Measurements from ENCODE around the gene FARS2.

The FARS2 gene

DNA sequence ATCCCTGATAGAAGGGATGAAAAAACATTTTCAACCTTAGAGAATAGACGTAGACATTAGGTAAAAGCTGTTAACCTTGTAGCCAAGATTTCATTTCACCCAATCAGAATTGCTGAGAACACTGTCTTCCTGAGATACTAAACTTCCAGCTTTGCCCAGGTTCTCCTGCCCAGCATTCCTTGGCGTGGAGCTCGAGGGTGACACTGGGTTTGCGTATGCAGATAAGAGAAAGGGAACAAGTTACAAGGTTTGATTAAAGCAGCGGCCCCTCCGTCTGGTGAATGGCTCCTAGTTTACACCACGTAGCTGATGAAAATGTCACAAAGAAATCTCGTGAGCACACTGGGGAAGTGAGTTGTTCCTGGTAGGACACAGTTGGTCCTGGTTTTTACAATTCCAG lies 247.8 kb downstream of the FARS2 start:
- no peak for DNase-seq (ENCODE audit: low spot score)

DNA sequence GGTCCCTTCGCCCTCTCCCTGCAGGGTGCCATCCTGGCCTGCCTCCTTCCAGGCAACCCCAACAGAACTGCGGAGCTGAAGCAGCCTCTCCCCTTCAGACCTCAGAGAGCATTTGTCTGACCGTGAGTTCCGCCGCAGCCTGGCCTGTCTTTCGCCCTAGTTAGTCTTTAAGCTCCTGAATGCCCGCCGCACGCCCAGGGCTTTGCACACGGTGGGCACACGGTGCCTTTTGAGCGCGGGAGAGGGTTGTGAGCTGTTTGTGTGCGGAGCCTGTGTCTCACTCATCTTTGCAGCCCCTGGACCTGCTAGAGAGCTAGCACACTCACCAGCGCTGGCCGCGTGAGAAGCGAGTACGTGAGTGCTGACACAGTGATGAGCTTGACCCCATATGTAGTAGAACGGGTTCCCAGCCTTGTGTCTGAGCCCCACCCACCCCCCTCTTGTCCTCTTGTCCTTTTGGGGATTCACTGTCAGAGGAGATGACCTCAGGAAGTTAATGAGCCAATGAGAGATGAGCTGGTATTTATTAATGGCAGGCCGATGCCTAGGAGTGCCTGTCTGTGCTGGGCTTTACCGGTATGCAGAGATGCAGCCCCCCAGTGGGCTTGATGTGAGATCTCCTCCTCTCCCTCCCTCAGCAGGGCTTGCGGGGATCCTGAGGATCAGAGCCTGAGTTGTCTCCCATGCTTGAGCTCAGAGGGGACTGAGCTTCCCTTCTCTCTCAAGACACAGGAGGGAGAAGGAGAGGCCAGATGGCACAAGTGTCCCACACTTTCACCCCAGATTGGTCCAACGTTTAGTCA lies 249.2 kb downstream of the FARS2 start:
- no peak for DNase-seq (ENCODE audit: low spot score)

DNA sequence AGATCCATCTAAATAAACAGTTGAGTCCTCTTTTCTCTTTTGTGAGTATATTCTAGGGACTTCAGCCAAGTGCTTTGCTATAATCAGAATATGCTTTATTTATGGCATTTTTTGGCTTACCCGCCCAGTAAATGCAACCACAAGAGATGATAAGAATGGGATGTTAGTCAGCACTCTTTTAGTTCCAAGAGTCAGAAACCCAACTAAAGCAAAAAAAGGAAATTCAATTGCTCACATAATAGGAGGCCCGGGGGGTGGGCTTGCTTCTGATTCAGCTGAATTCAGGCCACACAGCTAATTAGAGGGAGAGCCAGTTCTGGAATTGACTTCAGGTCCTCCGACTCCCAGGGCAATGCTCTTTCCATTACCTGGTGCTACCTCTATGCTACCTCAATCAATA lies 250.6 kb downstream of the FARS2 start:
- no peak for DNase-seq (ENCODE audit: low spot score)

DNA sequence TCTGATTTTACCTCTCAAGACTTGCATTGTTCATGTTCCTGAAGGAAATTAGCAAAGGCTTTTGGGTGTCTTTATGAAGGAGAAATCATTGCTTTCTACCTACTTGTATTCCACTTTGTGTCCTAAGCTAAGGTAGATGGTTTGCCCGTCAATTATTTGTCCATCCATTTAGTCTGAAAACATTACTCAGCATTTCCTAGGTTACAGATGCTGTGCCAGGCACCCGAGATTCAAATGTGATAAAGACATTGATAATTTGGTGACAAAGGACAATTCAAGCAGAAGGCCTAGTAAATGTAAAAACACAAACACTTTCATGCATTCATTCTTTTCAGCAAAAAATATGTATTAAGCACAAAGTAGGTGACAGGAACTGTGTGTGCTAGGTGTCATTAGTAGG lies 251.1 kb downstream of the FARS2 start:
- no peak for DNase-seq (ENCODE audit: low spot score)

DNA sequence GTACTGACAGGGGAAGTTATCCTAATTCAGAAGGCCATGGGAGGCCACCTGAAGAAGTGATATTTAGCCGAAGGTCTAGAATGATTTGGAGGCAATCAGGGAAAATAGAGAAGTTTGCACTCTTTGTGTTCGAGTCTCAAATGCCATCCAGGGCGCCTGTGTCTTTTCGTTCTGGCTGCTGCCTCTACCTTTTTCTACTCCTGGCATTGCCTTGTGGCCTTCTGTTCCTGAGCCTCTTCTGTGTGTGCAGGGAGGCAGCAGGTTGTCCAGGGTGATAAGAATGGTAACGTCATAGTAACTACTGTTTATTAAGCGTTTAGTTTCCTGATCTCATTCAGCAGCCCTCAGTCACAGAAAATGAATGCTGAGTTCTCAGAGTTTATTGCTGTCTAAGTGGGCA lies 252.1 kb downstream of the FARS2 start:
- no peak for DNase-seq (ENCODE audit: low spot score)

DNA sequence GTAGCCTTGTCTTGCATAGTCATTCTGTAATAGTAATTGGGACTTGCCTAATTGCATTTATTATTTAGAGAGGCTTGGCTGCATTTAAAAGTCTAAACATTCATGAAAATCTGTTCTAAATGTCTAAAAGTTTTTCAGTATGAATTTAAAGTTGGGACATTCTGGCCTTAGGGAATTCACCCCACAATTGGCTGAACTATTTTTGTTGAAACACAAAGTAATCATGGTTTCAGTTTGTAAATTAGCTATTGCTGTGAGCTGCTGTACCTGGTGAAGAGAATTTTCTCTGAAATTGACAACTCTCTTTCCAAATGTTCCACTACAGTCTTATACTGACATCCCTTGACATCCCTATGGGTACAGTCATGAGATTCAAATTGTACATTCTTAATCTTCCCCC lies 253.0 kb downstream of the FARS2 start:
- DNase-seq (ENCODE audit: low spot score): no peak

DNA sequence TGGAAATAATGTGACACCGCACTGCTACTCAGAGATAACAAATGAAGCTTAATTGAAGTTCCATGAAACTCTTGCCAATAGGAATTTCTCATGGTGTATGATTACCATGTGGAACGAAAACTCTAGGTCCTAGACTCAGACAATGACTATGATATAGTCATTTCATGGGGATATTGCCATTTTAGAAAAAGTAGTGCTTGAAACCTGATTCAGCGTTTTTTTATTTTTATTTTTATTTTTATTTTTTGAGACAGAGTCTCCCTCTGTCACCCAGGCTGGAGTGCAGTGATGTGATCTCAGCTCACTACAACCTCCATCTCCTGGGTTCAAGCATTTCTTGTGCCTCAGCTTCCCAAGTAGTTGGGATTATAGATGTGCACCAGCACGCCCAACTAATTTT lies 253.9 kb downstream of the FARS2 start:
- DNase-seq (ENCODE audit: low spot score): no peak

DNA sequence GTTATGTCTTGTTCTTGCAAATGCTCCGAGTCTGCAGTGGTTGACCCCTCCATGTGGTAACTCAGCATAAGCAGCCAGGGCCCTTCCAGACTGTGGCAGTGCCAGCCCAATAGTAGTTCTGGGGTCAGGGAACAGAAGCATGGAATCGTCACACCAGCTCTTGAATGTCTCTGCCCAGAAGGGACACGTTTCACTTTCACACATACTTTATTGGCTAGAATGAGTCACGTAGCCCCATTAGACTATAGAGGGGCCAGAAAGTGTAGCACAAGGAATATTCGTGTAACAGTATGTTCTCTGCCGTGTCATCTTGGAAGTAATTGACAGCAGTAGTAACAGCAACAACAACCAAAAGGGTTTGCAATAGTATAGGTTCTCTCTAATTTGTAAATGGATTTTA lies 254.7 kb downstream of the FARS2 start:
- no peak for DNase-seq (ENCODE audit: low spot score)

DNA sequence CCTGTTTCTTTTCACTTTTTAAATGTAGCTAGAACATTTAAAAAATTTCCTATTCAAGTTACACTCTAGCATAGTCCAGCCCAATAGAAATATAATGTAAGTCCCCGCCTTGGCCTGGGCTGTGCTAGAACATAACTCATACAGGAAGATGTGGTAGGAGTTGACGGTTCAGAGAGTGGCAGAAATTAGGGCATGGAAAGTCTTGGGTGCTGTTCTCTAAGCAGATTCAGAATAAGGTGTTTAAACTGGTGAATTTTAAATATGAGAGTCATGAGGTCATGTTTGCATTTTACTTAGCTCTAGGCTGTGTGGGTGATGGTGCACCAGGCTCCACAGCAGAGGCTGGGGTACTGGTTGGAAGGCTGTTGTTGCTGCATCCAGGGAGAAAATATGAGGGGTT lies 256.5 kb downstream of the FARS2 start:
- DNase-seq (ENCODE audit: low spot score): no peak

DNA sequence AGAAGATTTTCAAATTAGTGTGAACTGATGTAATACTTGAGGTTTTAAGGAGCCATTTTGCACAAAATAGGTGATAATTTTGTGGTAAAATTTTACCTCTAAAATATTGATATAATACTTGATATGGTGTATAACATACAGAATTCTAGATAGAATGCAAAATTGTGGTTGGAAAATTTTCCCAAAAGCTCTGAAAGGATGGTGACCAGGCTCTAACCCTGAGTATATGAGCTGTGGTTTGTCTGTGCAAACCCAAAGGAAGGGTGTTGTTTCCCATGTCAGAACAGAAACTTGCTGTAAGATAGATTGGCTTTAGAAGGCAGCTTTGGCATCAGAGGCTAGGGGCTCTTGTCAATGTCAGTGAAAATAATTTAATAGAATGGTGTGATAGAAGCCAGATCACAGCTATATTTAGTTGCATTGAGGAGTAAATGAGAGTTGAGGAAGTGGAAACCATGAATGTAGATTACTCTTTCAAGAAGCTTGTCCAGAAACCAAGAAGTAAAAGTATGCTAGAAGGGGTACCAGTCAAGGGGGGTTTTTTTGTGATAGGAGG lies 257.7 kb downstream of the FARS2 start:
- DNase-seq (ENCODE audit: low spot score): no peak

DNA sequence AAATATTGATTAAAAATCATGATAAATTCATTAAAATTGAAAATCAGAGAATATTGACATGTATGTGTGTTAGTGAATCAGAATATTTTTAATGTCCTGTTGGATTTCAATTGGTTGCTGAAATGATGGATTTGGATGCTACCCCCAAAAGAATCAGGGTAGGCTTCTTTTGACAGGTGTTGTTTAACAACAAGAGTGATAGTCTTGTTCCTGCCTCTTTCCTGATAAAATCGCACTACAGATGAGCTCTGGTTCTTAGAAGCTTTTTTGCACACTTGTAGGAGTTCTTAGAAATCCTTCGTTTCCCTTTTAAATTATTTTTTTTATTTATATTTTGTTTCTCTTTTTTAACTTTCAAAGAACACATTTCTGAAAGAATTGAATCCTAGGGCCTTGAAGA lies 259.5 kb downstream of the FARS2 start:
- no peak for DNase-seq (ENCODE audit: low spot score)

DNA sequence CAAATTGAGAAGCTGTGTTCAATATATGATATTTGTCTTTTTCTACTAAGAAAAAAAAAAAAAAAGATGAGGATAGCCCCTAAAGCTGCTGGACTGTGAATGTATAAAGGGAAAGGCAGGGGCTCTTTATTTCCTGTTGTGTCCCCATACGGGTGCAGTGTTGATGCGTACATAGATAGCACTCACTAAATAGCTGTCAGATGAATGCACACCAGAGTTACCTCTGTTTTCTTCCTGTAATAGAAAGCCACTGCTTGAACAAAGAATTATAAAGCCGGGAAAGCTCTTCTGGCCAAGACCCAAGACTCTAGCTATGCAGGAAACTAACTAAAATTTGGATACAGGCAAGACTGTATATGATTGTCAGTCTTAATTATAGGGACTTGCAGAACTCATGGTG lies 260.0 kb downstream of the FARS2 start:
- no peak for DNase-seq (ENCODE audit: low spot score)

DNA sequence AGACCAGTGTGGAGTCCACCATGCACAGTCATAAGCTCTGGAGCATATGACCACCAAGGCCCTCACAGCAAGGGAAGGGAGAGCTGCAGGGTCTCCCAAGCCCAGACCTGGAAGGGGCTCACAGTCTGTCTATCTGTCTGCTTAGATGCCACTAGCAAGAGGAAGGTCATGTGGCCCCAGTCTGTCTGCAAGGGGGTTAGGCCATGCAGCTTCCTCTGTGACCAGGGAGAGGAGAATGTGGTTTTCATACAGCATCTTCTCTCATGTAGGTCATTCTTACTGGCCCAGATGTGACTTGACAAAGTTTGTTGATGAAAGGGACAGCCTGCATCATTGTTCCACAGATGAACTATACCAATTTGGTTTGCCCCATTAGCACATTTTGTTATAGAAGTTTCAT lies 260.8 kb downstream of the FARS2 start:
- DNase-seq (ENCODE audit: low spot score): no peak

DNA sequence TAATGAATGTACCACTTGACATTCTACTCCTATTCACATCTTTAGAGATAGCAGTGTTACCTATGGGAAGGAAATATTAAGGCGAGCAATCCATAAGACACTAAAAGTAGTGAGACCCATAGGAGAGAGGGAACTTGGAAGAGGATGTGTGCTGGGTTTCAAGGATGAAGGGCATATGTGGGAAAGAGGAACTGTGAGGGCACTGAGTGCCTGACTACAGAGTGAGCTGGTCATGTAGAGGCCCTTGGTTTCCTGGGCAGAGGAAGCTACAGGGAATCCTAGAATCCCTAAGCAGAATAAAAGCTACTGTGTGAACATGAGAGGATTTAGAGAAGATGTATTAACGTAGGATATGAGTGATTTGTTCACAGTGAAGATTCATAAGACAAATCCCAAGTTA lies 262.8 kb downstream of the FARS2 start:
- no peak for DNase-seq (ENCODE audit: low spot score)

DNA sequence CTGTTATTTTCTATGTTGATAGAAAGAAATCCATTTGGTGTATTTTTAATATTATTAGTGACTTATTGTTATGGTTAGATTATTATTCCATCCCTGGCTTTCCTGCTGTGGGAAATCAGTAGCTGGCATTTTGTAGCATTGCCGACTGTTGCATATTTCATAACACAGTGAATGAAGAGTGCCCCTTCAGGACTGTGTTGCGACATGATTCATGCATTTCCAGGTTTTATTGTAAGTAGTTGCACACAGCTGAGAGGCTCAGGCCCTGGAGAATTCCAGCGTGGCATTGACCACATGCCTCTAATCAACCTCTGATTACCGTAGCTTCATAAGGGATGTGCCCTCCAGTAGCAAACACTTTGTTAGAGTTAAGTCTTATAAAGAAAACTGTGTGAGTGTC lies 263.9 kb downstream of the FARS2 start:
- no peak for DNase-seq (ENCODE audit: low spot score)

DNA sequence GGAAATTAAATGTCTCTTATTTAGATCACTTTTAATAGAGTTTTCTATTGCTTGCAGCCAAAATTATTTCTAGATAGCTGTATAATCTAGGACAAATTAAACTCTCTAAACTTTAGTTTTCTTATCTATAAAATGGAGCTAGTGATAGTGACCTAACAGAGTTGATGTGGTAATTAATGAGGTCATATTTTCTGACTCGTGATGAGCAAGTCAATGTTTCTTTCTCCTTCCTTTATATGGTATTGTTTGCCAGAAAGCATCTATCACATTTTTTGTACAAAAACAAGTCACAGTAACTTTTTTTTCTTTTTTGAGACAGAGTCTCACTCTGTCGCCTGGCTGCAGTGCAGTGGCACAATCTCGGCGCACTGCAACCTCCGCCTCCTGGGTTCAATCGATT lies 267.7 kb downstream of the FARS2 start:
- DNase-seq (ENCODE audit: low spot score): no peak

DNA sequence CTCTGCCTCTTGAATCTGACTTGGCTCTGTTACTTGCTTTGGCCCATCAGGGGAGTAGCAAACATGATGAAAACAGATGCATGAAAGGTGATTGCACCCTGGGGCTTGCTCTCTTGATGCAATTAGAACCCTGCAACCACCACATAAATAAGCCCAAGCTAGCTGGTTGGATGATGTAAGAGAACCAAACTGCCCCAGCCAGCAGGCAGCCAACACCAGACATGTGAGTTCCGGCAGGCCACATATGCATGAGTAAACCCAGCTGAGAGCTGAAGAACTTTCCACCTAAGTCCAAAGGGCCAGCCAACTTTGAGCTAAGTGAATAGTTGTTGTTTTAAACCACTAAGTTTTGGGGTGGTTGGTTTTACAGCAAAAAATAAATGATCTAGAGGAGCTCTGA lies 268.4 kb downstream of the FARS2 start:
- DNase-seq (ENCODE audit: low spot score): no peak

DNA sequence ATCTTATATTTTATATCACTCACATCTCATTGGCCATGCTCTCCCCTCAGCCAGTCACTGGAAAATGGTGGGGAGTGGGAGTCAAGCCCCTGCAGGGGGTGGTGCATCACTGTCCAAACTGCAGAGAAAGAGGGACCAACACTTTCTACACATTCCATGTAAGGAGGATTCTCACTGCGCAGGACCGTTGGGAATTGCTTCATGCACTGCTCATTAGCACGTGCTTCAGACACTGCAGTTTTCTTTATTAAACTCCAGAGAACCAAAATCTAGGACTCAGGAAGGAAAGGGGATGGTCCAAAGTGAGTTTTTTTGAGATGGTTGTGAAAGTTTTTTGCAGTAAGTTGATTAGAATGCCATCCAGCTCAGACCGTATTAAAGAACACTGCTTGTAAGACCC lies 269.8 kb downstream of the FARS2 start:
- no peak for DNase-seq (ENCODE audit: low spot score)

DNA sequence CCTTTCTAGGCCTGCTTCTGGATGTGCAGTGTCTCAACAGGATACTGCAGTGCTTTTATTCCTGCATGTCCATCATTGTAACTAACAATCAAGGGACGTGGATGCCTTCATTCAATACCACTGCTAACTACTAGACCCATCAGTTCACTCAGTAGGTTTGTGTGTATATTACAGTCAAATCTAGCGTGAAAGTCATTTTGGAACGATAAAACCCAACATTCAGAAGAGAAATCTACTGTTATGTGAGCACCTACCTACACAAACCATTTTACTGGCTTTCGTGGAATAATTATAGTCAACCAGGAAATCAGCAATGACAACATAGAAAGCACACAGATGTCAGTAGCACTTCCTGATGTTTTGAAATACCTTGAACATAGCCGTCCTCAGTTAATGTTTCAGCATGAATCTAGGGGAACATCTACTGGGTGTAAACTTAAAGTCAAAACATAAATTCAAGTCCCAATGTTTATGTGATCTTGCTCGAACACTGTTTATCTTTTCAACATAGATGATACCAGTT lies 270.6 kb downstream of the FARS2 start:
- no peak for DNase-seq (ENCODE audit: low spot score)

DNA sequence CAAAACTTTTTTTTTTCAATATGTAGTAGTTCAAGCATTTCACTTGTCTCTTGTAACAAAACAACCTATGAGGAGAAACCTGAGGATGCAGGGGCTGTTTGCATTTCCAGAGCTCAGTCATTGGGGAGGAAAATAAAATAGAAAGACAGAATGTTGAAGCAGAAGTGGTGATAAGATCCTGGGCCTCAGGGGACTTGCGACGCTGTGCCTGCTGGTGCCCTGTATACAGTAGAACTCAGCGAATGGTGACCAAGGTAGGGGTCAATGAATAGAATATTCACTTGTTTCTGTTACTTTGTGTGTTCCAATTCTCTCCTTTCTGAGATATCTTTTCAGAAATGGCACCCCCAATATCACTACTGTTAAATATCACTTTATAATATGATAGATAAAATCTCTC lies 271.6 kb downstream of the FARS2 start:
- no peak for DNase-seq (ENCODE audit: low spot score)

DNA sequence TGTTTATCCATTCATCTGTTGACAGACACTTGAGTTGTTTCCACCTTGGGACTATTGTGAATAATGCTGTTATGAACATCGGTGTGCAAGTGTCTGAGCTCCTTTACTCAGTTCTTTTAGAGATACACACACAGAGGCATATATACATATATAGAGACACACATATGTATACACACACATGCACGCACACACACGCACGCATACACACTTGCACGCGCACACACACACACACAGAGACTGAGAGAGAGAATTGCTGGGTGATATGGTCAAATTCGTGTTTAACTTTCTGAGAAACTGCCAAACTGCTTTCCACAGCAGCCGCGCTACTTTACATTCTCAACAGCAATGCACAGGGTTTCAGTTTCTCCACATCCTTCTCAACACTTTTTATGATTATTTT lies 273.3 kb downstream of the FARS2 start:
- DNase-seq (ENCODE audit: low spot score): no peak

DNA sequence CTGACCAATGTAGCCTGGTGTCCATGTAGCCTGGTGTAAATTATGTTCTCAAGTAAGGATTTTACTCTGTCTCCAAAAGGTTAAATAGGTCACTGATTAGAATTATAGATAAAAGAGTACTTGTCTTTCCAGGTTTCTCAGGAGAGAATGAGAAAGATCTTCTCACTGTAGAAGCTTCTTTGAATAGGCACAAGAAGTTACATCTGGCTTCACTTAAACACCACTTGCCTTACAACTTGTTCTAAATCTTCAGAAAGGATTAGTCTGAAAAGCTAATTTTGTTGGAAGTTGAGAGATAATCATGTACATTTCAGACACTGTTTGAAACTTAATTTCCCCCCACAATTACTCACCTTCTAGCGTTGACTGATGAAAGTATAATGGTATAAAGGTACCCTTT lies 275.3 kb downstream of the FARS2 start:
- no peak for DNase-seq (ENCODE audit: low spot score)

DNA sequence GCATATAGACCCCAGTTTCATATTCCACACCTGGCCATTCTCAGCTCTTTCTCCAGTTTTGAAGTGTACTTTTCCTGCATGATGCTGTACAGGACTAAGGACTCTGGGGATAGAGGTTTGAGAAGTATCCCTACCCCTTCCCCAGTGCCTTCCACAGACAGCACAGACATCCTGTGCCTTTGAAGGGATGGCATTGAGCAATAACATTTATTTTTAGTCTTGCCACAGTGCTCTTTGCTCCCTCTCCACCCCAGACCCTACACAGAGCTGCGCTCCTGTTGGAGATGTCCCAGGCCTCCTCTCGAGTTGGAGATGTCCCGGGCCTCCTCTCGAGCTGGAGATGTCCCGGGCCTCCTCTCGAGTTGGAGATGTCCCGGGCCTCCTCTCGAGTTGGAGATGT lies 275.8 kb downstream of the FARS2 start:
- no peak for DNase-seq (ENCODE audit: low spot score)

DNA sequence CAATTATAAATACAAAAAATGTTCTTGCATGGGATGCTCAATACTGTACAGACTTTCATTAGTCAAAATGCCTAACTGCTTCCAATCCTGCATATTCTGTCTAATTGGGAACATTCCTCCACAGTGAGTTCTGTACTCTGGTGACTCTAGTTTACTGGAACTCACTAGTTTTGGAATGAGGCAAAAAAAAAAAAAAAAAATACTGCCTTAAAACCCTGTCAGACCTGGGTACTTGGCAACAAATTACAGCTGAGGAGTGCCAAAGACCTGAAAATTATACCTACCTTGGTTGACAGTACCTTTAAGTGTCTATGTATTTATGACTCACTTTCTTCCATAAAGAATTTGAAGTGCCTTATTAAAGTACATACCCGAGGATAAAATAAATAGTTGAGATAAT lies 276.7 kb downstream of the FARS2 start:
- DNase-seq (ENCODE audit: low spot score): no peak

All from Ammon's horn (tissue), 1 donor.